Measurements from ENCODE around the gene PKN3.
"Not testable (repeated sequence)": the region's sequence is repeated elsewhere in the genome, so short reads cannot be mapped to it uniquely, and the experiment has no call there.

The PKN3 gene

DNA sequence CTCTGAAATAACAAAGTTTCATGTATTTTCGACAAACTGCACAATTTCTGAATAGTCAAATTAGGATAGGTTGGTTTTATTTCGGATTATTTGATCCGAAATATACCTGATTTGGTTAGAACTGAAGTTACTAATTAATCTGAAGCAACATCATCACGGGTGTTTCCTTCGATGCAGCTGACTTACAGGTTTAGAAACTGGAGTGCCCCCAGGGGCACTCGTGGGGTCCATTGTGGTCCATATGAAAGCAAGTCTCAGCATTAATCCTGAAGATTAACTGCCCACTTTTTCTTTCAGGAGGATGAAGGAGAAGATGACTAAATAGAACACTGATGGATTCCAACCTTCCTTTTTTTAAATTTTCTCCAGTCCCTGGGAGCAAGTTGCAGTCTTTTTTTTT is 8.0 kb upstream of the PKN3 start:
- DNase-seq (ENCODE audit: low read depth): no peak
- TF ChIP-seq, protein P1, sequence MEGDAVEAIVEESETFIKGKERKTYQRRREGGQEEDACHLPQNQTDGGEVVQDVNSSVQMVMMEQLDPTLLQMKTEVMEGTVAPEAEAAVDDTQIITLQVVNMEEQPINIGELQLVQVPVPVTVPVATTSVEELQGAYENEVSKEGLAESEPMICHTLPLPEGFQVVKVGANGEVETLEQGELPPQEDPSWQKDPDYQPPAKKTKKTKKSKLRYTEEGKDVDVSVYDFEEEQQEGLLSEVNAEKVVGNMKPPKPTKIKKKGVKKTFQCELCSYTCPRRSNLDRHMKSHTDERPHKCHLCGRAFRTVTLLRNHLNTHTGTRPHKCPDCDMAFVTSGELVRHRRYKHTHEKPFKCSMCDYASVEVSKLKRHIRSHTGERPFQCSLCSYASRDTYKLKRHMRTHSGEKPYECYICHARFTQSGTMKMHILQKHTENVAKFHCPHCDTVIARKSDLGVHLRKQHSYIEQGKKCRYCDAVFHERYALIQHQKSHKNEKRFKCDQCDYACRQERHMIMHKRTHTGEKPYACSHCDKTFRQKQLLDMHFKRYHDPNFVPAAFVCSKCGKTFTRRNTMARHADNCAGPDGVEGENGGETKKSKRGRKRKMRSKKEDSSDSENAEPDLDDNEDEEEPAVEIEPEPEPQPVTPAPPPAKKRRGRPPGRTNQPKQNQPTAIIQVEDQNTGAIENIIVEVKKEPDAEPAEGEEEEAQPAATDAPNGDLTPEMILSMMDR (conservative IDR thresholded peaks at IDR 0.05; ENCODE audit: control insufficient read depth, insufficient read depth, low read depth, low read length): no peak
- no peak overlapping the region for H3K4me3 ChIP-seq (ENCODE audit: control insufficient read depth, low read depth, low read length)

GRCh38 chr9:128696923-128697707 is 5.2 kb upstream of the PKN3 start:
- H3K4me3 ChIP-seq (ENCODE audit: control insufficient read depth, low read depth, low read length): no peak overlapping the region
- no peak for DNase-seq (ENCODE audit: low read depth)
- TF ChIP-seq, protein P1 (conservative IDR thresholded peaks at IDR 0.05; ENCODE audit: control insufficient read depth, insufficient read depth, low read depth, low read length): no peak

- not testable (repeated sequence) for DNase-seq (ENCODE audit: low read depth); H3K4me3 ChIP-seq (ENCODE audit: control insufficient read depth, low read depth, low read length)
Observed at GRCh38 chr9:128699096-128699795, 3.1 kb upstream of the PKN3 start.

DNA sequence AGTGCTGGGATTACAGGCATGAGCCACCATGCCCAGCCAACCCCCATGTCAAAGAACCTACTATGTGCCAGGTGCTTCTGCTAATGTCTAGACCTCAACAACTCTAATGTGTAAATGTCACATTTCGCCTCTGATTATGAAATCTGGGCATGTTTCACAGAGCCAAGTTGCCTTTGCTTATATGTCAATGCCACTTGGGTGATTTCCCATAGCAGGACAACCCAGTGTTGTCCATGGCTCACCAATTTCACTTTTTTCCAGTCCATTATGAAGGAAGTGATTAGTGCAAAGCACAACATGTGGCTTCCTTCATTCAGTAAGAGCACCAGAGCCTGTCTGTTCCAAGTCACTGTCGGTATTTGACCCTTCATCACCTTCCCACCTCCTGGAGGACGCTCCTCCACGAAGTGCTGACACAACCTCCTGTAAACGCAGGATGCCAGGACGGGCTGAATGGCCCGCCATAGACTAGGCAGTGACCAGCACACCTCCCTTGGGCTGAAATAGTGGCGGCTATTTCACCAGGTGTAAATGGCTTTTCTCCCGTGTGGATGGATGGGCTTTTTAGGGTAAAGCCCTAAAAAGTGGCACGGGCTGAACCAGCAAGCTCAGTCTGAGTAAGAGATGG is 962 bp upstream of the PKN3 start:
- no peak for DNase-seq (ENCODE audit: low read depth)
- TF ChIP-seq, protein P1 (conservative IDR thresholded peaks at IDR 0.05; ENCODE audit: control insufficient read depth, insufficient read depth, low read depth, low read length): no peak
- H3K4me3 ChIP-seq (ENCODE audit: control insufficient read depth, low read depth, low read length): no peak overlapping the region

DNA sequence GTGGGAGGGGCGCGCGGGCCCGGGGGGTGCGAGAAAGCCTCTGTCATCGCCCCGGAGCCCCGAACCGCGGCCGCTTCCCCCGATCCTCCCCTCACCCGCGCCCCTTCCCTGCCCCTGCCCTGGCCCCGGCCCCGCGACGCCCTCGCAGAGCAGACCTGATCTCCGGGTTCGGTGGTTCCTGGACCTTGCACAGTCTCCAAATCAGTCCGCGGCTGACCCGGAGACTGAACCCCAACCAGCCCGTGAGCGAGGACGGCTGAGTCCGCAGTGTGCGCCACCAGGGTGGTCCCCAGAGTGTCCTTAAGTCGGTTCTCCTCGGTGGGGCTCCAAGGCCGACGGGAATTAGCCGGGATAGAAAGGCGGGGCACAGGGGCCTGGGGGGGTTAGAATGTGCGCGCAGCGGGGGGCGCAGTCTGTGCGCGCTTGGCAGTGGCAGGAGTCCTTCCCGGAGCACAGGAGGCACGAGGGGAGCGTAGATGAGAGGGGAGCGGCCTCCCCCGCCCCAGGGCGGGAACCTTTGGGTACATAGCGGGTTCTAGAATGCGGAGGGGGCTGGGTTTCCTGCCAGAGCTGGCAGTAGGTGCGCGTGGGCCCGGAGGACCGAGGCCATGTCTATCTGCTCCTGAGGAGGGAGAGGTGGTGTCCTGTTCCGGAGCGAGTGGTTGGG is 779 bp downstream of the PKN3 start:
- H3K4me3 ChIP-seq (ENCODE audit: control insufficient read depth, low read depth, low read length): peak overlapping the region; percentile 56
- no peak for DNase-seq (ENCODE audit: low read depth)

GRCh38 chr9:128703616-128704355 is 1.5 kb downstream of the PKN3 start:
- peak overlapping the region; percentile 56 for H3K4me3 ChIP-seq (ENCODE audit: control insufficient read depth, low read depth, low read length)
- DNase-seq (ENCODE audit: low read depth): no peak

More for the DNA sequence above, 779 bp downstream of the PKN3 start:
- TF ChIP-seq, protein P1 (conservative IDR thresholded peaks at IDR 0.05; ENCODE audit: control insufficient read depth, insufficient read depth, low read depth, low read length): no peak

More at GRCh38 chr9:128703616-128704355, 1.5 kb downstream of the PKN3 start:
- TF ChIP-seq, protein P1 (conservative IDR thresholded peaks at IDR 0.05; ENCODE audit: control insufficient read depth, insufficient read depth, low read depth, low read length): no peak

Measured in fibroblast of mammary gland (primary cell).